Endothelial cell of umbilical vein (primary cell): ENCODE measurements around the gene TAAR9.

ENCODE experiments used
- CTCF ChIP-seq, 2 donors: IDR thresholded peaks; 1 replicate in 1 of 2; 2 replicates in 1 of 2; pipeline ENCODE4 v1.5.1; 2011; ENCODE audit warnings: low read length in 2 of 2, mild to moderate bottlenecking in 2 of 2, moderate library complexity in 2 of 2, control low read depth in 1 of 2, inconsistent platforms in 1 of 2, low read depth in 1 of 2; ENCODE audit not compliant: insufficient read depth in 1 of 2; ENCODE audit errors: extremely low read depth in 1 of 2
- EZH2 ChIP-seq: IDR thresholded peaks from 2 replicates; pipeline ENCODE4 v1.6.1; 2012; ENCODE audit warnings: borderline replicate concordance, low read depth, mild to moderate bottlenecking, moderate library complexity, low read length, inconsistent platforms; ENCODE audit not compliant: severe bottlenecking
- POLR2A ChIP-seq: IDR thresholded peaks from 2 replicates; pipeline ENCODE4 v1.6.1; 2012; ENCODE audit warnings: low read depth, mild to moderate bottlenecking, control low read depth, low read length

GRCh38 chr6:132495604-132496079 is 42.4 kb upstream of the TAAR9 start:
- TF ChIP-seq POLR2A (no peak), EZH2 (no peak), CTCF (IDR thresholded peaks at IDR 0.05; ENCODE audit: extremely low read depth in 1 of 2, insufficient read depth in 1 of 2, low read depth in 1 of 2, low read length in 2 of 2) (no peak)
